ENCODE data around the gene DPP9. TPM values are rescaled to one million over a fixed set of nuclear protein-coding genes. Genes with fewer than 3 reads are reported as not detected.

The DPP9 gene
- polyA plus RNA-seq, 2 of the 4 experiments (the other 2 are of a cell fraction): 10.1 to 53.5 TPM

DNA sequence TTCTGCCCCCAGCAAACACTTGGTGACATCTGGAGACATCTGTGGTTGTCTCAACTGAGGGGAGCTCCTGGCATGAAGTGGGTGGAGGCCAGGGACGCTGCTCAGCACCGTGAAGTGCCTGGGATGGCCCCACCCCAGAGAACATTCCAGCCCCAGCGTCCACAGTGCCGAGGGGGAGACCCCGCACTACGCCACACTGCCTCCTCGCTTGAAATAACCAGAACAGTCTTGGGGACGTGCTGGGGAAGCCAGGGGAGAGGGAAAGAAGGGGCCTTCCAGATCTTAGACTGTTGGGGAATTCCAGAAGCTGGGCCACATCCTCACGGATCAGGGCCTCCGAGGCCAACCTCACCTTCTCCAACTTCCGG is 4.2 kb downstream of the DPP9 start:
- FAIRE-seq: no peak
- WGBS (ENCODE audit: missing lambda C conversion rate): 94% methylated on average over 10 of the region's 11 CpGs

More for the DNA sequence above, 4.2 kb downstream of the DPP9 start:
- Histone ChIP-seq H3K27ac (peak overlapping the region in 1 of 2 experiments; percentile 62; a peak in 2 of 6 replicates), H3K4me2 (no peak overlapping the region), H3K4me3 (no peak overlapping the region), H3K4me1 (peaks cover 62% of the 10 kb centered on the region), H3K9me3 (no peaks in the 10 kb centered on the region)
- ChIA-PET POLR2A (no interaction called here), CTCF (no interaction called here)
- TF ChIP-seq ZNF302 (CRISPR knock-in tag; IDR thresholded peaks at IDR 0.05) (no peak), EHF (CRISPR knock-in tag; IDR thresholded peaks at IDR 0.05) (no peak), MYC (IDR thresholded peaks at IDR 0.05; ENCODE audit: borderline replicate concordance, low read length) (no peak), HOXB5 (CRISPR knock-in tag; IDR thresholded peaks at IDR 0.05) (no peak), FOSL2 (IDR thresholded peaks at IDR 0.05) (no peak), FOSL2 (CRISPR knock-in tag; IDR thresholded peaks at IDR 0.05) (no peak), BHLHE40 (IDR thresholded peaks at IDR 0.05; ENCODE audit: low read depth, low read length) (no peak), REST (IDR thresholded peaks at IDR 0.05) (no peak), CHD4 (IDR thresholded peaks at IDR 0.05; ENCODE audit: borderline replicate concordance) (no peak), KDM1A (IDR thresholded peaks at IDR 0.05; ENCODE audit: low read depth) (no peak), CTCF (IDR thresholded peaks at IDR 0.05) (no peak)
- TF ChIP-seq, protein P1, sequence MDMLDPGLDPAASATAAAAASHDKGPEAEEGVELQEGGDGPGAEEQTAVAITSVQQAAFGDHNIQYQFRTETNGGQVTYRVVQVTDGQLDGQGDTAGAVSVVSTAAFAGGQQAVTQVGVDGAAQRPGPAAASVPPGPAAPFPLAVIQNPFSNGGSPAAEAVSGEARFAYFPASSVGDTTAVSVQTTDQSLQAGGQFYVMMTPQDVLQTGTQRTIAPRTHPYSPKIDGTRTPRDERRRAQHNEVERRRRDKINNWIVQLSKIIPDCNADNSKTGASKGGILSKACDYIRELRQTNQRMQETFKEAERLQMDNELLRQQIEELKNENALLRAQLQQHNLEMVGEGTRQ (IDR thresholded peaks at IDR 0.05): no peak
- TF ChIP-seq, protein P2, sequence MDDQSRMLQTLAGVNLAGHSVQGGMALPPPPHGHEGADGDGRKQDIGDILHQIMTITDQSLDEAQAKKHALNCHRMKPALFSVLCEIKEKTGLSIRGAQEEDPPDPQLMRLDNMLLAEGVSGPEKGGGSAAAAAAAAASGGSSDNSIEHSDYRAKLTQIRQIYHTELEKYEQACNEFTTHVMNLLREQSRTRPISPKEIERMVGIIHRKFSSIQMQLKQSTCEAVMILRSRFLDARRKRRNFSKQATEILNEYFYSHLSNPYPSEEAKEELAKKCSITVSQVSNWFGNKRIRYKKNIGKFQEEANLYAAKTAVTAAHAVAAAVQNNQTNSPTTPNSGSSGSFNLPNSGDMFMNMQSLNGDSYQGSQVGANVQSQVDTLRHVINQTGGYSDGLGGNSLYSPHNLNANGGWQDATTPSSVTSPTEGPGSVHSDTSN (IDR thresholded peaks at IDR 0.05): no peak
- ATAC-seq: no peak
- DNase-seq (ENCODE audit: low read depth in 1 of 2, low spot score in 1 of 2): no peak

Data from A549 (cell line).